ENCODE data around the gene FBXO40. TPM values are rescaled to one million over a fixed set of nuclear protein-coding genes. Genes with fewer than 3 reads are reported as not detected.

Gene FBXO40
- total and polyA plus RNA-seq, 9 of the 15 experiments (the other 6 are each of a cell fraction or from before 2014, with no cell fraction given): 0.01 to 0.05 (median 0.04) TPM; not detected in 3

GRCh38 chr3:121592856-121593702, at the start of gene FBXO40 (continued):
- TF ChIP-seq USF1 (CRISPR knock-in tag; IDR thresholded peaks at IDR 0.05) (no peak), SRSF7 (optimal IDR thresholded peaks at IDR 0.05; ENCODE audit: low read depth, low read length) (no peak), RBM22 (IDR thresholded peaks at IDR 0.05; ENCODE audit: low read depth, low read length, poor library complexity, severe bottlenecking) (no peak), MAFF (IDR thresholded peaks at IDR 0.05; ENCODE audit: low read length) (peak; percentile 51; the same call in 1 of the 2 replicates), CREB5 (CRISPR knock-in tag; IDR thresholded peaks at IDR 0.05) (no peak), MAFK (IDR thresholded peaks at IDR 0.05; ENCODE audit: low read length) (peak; percentile 74), OTX1 (CRISPR knock-in tag; IDR thresholded peaks at IDR 0.05) (no peak), ZBTB9 (CRISPR knock-in tag; IDR thresholded peaks at IDR 0.05) (no peak), CEBPG (CRISPR knock-in tag; IDR thresholded peaks at IDR 0.05) (peak; percentile 75), CEBPG (tag; conservative IDR thresholded peaks at IDR 0.05 in 1 of 2, IDR thresholded peaks at IDR 0.05 in 1 of 2) (0 out of 4 replicates have a peak, but pooled peaks of 1 of the 2 experiments have one; percentile 28), PRPF4 (IDR thresholded peaks at IDR 0.05; ENCODE audit: insufficient read depth, low read depth, low read length, poor library complexity, severe bottlenecking) (no peak), MAZ (CRISPR knock-in tag; conservative IDR thresholded peaks at IDR 0.05 in 1 of 2, IDR thresholded peaks at IDR 0.05 in 1 of 2) (no peak), ADNP (tag; IDR thresholded peaks at IDR 0.05) (no peak), L3MBTL2 (IDR thresholded peaks at IDR 0.05) (no peak), HIVEP1 (CRISPR knock-in tag; IDR thresholded peaks at IDR 0.05) (no peak), FOXK1 (CRISPR knock-in tag; IDR thresholded peaks at IDR 0.05; ENCODE audit: borderline replicate concordance) (no peak), E2F6 (IDR thresholded peaks at IDR 0.05; ENCODE audit: borderline replicate concordance in 1 of 2, extremely low read depth in 1 of 2, insufficient read depth in 1 of 2, insufficient read length in 1 of 2, low read depth in 1 of 2, low read length in 1 of 2, poor library complexity in 1 of 2, severe bottlenecking in 1 of 2) (no peak), KLF16 (IDR thresholded peaks at IDR 0.05) (no peak), ZNF12 (CRISPR knock-in tag; IDR thresholded peaks at IDR 0.05) (no peak), PTRF (tag; IDR thresholded peaks at IDR 0.05) (no peak)
